ENCODE data around the gene TSPAN31.

TSPAN31 gene

DNA sequence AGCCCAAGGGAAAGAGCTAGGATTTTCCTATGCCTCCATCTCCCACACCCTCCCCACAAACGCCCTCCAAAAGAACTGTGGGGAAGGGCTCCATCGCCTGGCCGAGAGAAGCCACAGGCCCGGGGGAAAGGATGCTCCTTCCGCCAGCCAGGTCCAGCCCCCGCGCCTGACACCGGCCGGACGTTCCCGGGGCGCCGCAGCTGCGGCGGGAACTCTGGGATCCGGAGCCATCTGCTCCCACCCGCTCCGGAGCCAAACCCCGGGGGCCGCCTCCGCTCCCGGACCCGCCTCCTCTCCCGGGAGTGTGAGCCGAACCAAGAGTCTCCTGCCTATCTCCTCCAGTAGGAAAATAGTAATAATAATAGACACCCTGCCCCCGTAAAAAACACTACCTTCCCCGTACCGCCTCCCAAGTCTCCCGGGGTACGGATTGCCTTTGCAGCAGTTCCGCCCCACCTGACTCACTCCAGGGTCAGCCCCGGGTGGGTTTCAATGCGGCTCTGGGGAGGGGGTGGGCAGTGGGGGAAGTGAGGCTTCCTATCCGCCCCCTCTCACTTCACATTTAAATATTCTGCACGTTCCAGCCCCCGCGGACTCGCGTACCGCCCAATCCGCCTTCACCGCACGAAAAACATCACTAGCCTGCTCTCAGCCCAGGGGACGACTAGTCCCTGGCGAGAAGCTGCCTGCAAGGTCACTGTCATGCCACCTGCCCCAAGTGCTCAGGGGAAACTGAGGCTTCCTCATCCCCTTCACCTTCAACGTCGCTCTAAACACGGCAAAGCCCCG, 8.7 kb upstream of the TSPAN31 start:
- peak; percentile 69 for DNase-seq (ENCODE audit: low read depth)

DNA sequence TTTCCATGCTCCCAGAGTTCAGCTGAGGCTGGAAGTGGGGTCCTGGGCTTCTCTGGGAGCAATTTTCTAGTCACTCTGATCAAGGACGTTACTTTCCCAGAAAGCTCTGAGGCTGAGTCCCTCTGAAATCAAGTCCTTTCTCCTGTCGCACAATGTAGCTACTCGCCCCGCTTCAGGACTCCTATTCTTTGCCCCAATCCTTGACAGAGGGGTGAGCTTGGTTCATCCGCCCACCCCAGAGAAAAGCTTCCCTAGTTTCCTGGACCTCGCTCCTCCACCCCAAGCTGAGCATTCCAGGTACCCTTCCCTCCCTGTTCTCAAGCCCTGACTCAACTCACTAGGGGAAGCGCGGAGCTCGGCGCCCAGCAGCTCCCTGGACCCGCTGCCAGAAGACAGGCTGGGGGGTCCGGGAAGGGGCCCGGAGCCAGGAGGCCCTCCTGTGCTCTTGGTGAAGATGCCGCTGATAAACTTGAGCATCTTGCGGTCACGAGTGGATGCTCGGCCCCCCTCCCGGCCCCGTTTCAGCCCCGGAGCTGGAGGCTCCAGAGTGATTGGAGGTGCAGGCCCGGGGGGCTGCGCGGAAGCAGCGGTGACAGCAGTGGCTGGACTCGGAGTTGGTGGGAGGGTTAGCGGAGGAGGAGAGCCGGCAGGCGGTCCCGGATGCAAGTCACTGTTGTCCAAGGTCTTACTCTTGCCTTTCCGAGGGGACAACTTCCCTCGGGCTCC, 7.9 kb upstream of the TSPAN31 start:
- no peak for DNase-seq (ENCODE audit: low read depth)

DNA sequence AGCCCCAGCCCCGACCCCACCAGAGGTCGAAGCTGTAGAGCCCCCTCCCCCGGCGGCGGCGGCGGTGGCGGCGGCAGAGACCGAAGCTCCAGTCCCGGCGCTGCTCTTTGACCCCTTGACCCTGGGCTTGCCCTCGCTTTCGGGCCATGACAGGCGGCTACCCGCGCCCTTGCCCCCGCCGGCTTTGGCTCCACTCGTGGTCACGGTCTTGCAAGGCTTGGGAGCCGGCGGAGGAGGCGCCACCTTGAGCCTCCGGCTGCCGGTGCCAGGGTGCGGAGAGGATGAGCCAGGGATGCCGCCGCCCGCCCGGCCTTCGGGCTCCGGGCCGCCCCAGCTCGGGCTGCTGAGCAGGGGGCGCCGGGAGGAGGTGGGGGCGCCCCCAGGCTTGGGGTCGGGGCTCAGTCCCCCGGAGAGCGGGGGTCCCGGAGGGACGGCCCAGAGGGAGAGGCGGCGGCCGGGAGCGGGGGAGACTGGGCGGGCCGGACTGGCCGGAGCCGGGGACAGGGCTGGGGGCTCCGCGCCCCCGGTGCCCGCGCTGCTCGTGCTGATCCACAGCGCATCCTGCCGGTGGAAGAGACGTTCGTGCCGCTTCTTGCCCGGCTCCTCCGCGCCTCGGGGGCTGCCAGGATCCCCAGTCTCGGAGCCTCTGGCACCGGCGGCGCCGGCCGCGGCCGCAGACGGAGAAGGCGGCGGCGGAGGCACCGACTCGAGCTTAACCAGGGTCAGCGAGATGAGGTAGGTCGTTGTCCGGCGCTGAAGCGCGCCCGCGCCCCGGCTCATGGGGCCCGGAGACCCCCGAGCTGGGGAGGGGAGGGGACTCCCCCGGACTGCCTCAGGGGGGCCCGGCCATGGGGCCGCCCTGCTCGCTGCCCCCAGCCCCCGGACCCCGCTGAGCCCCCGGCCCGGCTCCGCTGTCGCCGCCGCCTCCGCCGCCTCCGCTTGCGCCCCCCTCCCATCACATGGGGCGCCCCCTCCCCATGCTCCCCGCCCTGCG, 7.1 kb upstream of the TSPAN31 start:
- peak; percentile 51 for DNase-seq (ENCODE audit: low read depth)

DNA sequence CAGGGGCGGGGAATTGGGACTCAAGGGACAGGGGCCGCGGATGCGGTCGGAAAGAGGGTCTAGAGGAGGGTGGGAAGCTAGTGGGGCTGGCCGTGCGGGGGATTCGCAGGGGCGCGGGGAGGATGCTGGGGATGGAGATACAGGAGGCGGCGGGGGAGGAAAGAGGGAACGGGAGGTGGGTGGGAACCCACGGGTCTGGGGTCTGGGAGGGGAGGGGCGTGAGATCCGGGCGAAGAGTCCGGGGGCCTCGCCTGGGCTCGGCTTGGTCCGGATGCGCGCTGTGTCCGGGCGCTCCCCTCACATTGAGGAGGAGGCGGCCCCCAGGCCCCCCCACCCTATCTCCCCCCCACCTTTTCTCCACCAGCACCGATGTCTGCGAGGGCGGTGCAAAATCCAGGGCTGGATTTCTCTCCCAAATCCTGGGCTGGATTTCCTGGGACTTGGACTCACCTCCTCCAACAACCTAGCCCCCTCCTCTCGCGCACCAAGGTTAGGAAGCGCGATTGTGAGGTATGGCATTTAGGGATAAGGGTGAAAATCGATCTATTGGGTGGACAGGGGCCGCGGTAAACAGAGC, 6.1 kb upstream of the TSPAN31 start, which contains the start of gene AGAP2:
TSS of gene AGAP2 (minus strand) at position 82 of the 577 bp plus-strand sequence. CDS start 496 bp downstream, outside the sequence.
- DNase-seq (ENCODE audit: low read depth), result no peak

- no peak for DNase-seq (ENCODE audit: low read depth)
Observed at GRCh38 chr12:57739387-57739786, 5.5 kb upstream of the TSPAN31 start.

- DNase-seq (ENCODE audit: low read depth), result no peak
Observed at GRCh38 chr12:57739914-57740538, 4.8 kb upstream of the TSPAN31 start.

DNA sequence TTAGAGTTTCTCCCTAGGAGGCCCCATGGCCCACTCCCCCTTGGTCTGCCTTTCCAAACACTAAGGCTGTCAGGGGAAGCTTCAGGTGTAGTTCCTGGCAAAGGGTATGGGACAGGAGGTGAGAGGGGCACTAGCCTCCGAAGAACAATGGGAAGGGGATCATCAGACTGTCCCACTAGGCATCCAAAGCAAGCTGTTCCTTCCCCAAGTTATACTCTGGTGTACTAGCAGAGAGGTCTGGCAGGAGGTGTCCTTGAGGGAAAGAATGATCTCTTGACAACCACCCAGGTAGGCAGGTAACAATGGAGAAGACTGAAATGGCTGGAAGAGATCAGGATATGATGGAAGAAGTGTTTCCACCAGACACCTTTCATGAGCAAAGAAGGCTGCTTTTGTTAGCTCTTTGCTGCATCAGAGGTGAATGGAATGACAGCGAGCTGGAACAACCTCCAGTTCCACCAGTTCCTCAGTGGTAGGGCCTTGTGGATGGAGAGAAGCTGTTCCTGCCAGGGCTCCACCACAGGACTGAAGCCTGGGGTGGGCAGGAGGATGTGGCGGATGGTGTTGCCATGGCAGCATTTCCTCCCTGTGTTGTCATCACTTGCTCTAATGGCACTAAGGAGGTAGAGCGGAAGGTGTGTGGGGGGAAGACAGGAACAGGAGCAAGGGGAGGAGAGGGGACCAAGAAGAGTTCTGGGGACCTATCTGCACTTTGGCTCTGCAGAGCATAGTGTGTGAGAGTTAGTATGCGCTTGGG, 4.0 kb upstream of the TSPAN31 start:
- no peak for DNase-seq (ENCODE audit: low read depth)

GRCh38 chr12:57741413-57741789, 3.4 kb upstream of the TSPAN31 start:
- DNase-seq (ENCODE audit: low read depth), result no peak

GRCh38 chr12:57741844-57742738, 2.7 kb upstream of the TSPAN31 start:
- no peak for DNase-seq (ENCODE audit: low read depth)

- no peak for DNase-seq (ENCODE audit: low read depth)
Observed at GRCh38 chr12:57743769-57744168, 1.1 kb upstream of the TSPAN31 start.

- DNase-seq (ENCODE audit: low read depth), result no peak
Observed at GRCh38 chr12:57744194-57744776, 554 bp upstream of the TSPAN31 start.

DNA sequence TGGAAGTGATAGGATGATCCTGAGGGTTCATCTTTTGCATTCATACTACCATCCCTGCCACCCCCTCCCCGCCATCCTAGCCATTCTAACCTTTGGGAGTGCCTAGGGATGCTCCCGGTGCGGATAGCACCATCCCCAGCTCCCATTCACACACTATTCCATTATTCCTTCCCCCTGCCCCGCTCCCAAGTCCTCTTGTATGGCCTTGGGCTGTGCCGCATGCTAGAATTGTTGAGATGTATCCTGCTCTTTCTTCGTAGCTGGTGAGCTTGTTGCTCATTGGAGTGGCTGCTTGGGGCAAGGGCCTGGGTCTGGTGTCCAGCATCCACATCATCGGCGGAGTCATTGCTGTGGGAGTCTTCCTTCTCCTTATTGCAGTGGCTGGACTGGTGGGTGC, 644 bp downstream of the TSPAN31 start:
- peak; percentile 27 for DNase-seq (ENCODE audit: low read depth)

GRCh38 chr12:57746025-57746424, 1.2 kb downstream of the TSPAN31 start:
- DNase-seq (ENCODE audit: low read depth), result no peak

DNA sequence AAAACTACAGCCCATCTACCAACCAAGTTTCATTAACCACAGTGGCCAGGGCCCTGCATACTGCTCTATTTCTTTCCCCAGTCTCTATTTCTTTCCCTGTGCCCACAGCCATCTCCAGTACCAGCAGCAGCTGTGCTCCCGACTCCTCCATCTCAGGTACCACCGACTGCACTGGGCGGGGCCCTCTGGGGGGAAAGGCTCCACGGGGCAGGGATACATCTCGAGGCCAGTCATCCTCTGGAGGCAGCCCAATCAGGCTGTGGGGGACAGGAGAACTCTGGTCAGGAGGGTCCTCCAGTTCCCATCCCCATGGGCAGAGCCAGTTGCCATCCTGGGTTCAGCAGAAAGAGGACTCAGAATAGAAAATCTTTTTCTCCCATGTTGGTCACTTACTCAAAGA, 4.2 kb downstream of the TSPAN31 start:
- DNase-seq (ENCODE audit: low read depth), result no peak

DNA sequence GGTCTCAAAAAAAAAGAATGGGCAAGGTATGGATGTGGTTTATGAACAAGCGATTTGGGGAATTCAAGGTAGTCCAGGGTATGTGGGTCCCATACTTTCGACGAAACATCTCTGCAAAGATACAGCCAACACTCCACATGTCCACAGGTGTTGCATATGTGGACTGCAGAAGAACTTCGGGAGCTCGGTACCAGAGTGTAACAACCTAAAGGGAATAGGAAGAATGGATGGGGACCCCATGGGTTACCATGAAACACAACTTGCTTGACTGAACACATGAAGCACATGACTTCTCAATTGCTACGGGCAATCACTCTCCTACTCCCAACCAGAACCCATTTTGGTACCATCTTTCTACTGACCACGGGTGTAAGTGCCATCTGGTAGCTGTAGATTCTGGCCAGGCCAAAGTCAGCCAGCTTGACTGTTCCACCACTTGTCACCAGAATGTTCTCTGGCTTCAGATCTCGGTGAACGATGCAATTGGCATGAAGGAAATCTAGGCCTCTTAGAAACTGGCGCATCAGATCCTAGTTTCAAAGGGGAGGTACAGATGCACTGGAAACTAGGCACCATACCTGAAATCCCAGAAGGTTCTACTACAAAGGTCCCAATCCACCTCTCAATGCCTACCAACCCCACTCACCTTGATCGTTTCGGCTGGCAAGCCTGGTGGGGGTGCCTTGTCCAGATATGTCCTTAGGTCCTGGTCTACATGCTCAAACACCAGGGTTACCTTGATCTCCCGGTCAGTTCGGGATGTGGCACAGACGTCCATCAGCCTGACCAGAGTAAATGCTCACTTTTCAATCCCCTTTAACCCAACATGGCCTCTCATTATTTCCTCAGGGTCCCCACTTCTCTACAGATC, 6.0 kb downstream of the TSPAN31 start:
- DNase-seq (ENCODE audit: low read depth), result no peak

GRCh38 chr12:57751432-57751787, 6.6 kb downstream of the TSPAN31 start:
- DNase-seq (ENCODE audit: low read depth), result no peak

DNA sequence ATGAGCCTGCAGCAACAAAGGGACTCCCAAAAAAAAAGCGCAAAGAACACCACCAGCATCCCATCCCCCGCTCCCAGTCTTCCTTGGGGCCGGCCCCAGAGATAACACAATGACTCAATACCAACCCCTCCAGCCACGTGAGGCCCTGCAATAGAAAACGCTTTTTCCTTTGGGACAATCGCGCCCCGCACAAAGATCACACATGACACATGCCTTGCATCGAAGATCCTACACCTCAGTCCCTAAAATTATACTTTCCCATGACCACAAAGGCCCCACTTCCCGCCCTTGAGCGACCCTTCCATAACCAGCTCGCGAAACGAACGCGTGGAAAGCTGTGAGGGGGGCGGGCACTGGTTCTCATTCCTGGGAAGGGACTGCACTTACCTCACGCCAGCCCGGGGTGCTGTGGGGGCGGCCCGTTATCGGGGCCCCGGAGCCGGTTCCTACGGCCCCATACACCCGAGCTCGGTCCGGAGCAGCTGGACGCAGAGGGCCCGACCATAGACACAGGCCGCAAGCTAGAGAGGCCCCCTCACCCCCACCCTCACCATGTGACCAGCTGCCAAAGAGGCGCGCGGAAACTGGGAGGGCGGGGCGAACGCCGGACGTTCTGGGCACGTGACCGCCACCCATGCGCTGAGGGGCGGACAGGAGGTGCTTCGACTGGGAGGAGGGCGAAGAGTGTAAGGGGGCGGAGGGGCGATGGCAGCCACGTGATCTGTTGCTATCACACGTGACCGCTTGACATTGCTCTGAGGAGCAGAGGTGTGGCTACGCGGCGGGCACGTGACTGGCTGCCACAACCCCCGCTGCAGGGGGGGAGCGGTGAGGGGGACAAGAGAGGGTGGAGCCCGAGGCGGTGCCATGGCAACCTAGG, 7.2 kb downstream of the TSPAN31 start, which contains the start of gene CDK4:
TSS of gene CDK4 (minus strand) at position 523 of the 880 bp plus-strand sequence. CDS start 593 bp downstream, outside the sequence.
- DNase-seq (ENCODE audit: low read depth), result peak; percentile 100

Data from ELR (cell line).